ENCODE data around the gene FBXO41.

FBXO41 gene, protein sequence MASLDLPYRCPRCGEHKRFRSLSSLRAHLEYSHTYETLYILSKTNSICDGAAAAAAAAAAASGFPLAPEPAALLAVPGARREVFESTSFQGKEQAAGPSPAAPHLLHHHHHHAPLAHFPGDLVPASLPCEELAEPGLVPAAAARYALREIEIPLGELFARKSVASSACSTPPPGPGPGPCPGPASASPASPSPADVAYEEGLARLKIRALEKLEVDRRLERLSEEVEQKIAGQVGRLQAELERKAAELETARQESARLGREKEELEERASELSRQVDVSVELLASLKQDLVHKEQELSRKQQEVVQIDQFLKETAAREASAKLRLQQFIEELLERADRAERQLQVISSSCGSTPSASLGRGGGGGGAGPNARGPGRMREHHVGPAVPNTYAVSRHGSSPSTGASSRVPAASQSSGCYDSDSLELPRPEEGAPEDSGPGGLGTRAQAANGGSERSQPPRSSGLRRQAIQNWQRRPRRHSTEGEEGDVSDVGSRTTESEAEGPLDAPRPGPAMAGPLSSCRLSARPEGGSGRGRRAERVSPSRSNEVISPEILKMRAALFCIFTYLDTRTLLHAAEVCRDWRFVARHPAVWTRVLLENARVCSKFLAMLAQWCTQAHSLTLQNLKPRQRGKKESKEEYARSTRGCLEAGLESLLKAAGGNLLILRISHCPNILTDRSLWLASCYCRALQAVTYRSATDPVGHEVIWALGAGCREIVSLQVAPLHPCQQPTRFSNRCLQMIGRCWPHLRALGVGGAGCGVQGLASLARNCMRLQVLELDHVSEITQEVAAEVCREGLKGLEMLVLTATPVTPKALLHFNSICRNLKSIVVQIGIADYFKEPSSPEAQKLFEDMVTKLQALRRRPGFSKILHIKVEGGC

DNA sequence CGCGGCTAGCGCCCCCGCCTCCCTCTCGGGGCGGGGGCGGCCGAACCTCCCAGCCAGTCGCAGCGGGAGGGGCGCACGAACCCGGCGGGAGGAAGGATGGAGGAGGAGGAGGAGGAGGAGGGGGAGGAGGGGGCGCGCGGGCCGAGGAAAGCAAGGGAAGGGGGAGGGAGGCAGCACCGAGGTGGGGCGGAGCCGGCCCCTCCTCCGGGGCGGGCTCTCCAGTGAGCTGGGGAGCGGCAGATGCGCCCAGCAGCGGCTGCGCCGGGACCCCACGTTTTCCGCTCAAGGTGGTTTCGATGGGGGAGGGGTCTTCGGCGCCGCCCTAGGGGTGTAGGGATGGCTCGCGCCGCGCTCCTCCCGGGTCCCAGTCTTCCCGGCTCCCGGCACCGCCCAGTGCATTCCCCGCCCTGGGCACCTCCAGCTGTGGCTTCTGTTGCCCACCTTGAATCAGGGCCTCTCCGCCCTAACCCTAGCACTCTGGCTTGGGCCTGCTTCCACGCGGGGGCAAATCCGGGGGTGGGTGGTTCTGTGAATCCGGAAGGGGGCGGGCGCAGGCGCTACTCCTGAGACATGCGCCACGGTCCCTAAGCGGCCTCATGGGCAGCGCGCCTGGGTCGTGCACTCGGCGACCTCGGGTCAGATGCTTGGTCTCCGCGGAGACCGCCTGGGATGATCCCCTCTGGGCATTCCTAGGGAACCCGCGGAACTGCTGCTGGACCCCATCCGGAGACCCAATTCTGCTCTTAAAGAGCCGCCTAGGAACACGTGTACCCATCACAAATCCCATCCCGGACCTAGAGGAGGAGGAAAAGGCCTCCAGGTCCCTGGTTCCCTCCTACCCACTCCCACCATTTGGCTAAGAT is at the start of gene FBXO41:
Gene FBXO41 (minus strand): TSS at position 183 of the 863 bp plus-strand sequence. CDS start 14,848 bp downstream, outside the sequence.
- ATAC-seq (ENCODE audit: low read depth) (peak; percentile 54), DNase-seq (ENCODE audit: low spot score in 2 of 2) (peak; percentile 45 to 62)
- Mint-ChIP-seq H3K27ac (peak within 1 kb of the TSS; percentile 66), H3K4me1 (peaks cover 27% of the 10 kb centered on the region), H3K4me3 (peak within 1 kb of the TSS; percentile 79), H3K9me3 (no peaks in the 10 kb centered on the region), H3K27me3 (no peaks in the 10 kb centered on the region), H3K36me3 (no peaks in the 10 kb centered on the region)

DNA sequence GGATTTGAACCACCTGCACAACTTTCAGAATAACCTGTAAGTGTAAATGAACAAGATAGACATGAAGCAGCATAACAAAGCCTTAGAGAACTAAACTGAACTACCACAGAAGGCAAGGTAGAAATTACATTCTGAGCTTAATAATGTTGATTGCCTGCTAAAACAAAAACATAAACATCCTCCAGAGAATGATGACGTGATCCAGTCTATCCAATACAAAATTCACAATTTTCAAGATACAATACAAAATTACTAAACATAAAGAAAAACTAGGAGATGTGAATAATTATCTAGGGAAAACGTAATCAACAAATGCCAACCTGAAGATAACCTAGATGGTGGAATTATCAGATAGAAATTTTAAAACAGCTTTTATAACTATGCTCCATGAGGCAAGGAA is 49.8 kb upstream of the FBXO41 start:
- DNase-seq (ENCODE audit: low spot score in 2 of 2) (no peak), ATAC-seq (ENCODE audit: low read depth) (no peak)
- H3K27me3 Mint-ChIP-seq, result peaks cover 4% of the 10 kb centered on the region
- H3K36me3 Mint-ChIP-seq, result no peaks in the 10 kb centered on the region
- H3K27ac Mint-ChIP-seq, result no peak overlapping the region
- H3K4me1 Mint-ChIP-seq, result peaks cover 10% of the 10 kb centered on the region
- H3K4me3 Mint-ChIP-seq, result no peak overlapping the region
- peaks cover 12% of the 10 kb centered on the region for H3K9me3 Mint-ChIP-seq

DNA sequence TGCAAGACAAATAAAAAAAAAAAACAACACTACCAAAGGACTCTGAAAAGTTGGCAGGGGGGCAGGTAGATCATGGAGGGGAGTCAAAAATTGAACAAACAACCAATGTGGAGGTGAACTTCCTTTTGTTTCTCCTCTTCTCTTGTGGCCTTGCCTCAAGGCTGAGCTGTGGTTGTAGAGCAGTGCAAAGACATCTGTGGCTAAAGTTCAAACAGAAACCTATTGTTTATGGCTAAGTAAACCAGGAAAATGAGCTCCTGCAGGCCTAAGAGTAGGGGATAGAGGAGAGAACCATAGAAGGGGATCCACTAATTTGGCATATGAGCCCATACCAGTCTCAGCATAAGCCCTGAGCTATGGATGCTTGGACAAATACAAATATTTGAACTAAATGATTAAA is 49.3 kb upstream of the FBXO41 start:
- H3K27ac Mint-ChIP-seq, result no peak overlapping the region
- no peak overlapping the region for H3K4me3 Mint-ChIP-seq
- H3K36me3 Mint-ChIP-seq, result no peaks in the 10 kb centered on the region
- H3K4me1 Mint-ChIP-seq, result peaks cover 10% of the 10 kb centered on the region
- peaks cover 12% of the 10 kb centered on the region for H3K9me3 Mint-ChIP-seq
- DNase-seq (ENCODE audit: low spot score in 2 of 2), result no peak
- H3K27me3 Mint-ChIP-seq, result peaks cover 4% of the 10 kb centered on the region
- no peak for ATAC-seq (ENCODE audit: low read depth)

DNA sequence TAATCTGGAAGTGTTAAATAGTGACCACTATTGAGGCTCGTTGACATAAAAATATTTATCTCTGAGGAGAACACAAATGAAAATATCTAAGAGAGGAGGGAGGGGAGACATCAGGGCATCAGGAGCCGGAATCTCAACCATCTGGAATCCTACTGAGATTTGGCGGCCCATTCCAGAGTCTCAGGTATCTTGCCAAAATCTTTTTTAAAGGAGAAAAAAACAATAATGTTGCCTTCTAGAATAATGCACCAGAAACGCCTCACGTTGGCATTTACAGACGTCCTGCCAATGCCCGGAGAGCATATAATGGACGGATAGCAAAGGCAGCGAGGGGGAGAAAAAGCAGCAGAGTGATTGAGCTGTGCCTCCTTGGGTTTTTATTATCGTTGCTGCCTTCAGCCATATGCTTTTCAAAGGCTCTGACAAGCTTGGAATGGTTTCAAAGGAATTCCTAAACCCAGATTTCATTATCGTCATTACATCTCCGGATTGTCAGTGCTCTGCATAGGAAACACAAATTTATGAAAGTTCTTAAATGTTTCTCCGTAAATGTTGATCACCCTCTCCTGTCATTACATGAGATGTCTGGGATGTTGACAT is 39.9 kb upstream of the FBXO41 start:
- no peak overlapping the region for H3K4me3 Mint-ChIP-seq
- ATAC-seq (ENCODE audit: low read depth) (no peak), DNase-seq (ENCODE audit: low spot score in 2 of 2) (no peak)
- H3K9me3 Mint-ChIP-seq, result no peaks in the 10 kb centered on the region
- H3K4me1 Mint-ChIP-seq, result no peaks in the 10 kb centered on the region
- no peak overlapping the region for H3K27ac Mint-ChIP-seq
- no peaks in the 10 kb centered on the region for H3K36me3 Mint-ChIP-seq
- peaks cover 17% of the 10 kb centered on the region for H3K27me3 Mint-ChIP-seq

DNA sequence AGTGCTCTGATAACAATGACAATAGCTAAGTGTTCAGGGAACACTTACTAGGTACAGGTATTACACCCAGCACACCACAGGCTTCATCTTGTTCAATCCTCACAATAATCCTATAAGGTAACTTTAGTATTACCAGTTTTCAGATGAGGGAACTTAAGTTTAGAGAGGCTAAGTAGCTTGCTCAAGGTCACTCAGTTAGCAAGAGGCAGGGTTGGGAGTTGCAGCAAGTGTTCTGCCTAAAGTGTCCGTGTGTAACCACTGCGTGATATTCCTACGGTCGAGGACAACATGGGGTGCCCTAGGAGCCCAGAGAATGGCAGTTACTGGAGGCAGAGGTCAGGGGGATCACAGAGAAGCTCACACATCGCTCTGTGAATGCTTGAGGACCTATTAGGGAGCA is 39.3 kb upstream of the FBXO41 start:
- no peak for DNase-seq (ENCODE audit: low spot score in 2 of 2)
- peaks cover 17% of the 10 kb centered on the region for H3K27me3 Mint-ChIP-seq

DNA sequence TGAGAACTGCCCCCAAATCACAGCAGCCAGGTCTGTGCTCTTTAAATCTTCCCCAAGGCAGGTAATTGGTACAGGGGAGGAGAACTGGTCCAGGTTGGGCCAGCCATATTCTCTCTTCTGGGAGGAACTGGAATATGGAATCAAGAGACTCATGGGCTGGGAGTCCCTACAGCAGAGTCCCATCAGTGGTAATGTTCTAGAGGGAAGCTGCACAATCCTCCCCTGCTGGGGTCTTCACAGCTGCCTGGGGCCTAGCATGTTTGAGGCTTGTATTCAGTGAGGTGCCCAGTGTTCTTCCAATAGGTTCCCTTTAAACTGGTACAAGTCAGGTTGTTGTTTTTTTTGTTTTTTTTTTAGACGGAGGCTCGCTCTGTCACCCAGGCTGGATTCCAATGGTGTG is 30.2 kb upstream of the FBXO41 start:
- DNase-seq (ENCODE audit: low spot score in 2 of 2), result no peak
- Mint-ChIP-seq H3K4me1 (peaks cover 2% of the 10 kb centered on the region), H3K9me3 (peaks cover 8% of the 10 kb centered on the region), H3K36me3 (peaks cover 2% of the 10 kb centered on the region), H3K27me3 (peaks cover 21% of the 10 kb centered on the region), H3K27ac (no peak overlapping the region), H3K4me3 (no peak overlapping the region)
- no peak for ATAC-seq (ENCODE audit: low read depth)

More for the DNA sequence above, 39.3 kb upstream of the FBXO41 start:
- no peaks in the 10 kb centered on the region for H3K36me3 Mint-ChIP-seq
- H3K4me1 Mint-ChIP-seq, result no peaks in the 10 kb centered on the region
- no peak overlapping the region for H3K4me3 Mint-ChIP-seq
- no peak overlapping the region for H3K27ac Mint-ChIP-seq
- no peak for ATAC-seq (ENCODE audit: low read depth)
- H3K9me3 Mint-ChIP-seq, result no peaks in the 10 kb centered on the region

DNA sequence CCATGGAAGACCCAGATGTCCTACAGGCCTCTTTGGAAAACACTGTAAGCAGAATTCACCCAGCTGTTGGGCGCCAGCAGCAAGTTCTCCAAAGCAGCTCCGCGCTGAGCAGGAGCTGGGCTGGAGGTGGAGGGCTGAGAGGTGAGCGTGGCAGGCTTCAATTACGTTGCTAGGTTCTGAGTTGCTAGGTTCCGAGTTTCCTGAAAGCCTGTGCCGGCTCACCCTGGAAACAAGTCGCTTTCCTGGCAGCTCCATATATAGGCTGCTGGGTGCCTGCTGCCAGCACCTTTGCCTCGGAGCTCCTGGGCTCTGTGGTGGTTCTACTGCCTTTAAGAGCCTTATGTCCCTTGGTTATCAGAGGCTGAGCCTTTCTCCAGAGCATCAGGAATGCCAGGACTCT is 23.4 kb upstream of the FBXO41 start:
- no peak overlapping the region for H3K27ac Mint-ChIP-seq
- no peak for ATAC-seq (ENCODE audit: low read depth)
- H3K4me1 Mint-ChIP-seq, result no peaks in the 10 kb centered on the region

DNA sequence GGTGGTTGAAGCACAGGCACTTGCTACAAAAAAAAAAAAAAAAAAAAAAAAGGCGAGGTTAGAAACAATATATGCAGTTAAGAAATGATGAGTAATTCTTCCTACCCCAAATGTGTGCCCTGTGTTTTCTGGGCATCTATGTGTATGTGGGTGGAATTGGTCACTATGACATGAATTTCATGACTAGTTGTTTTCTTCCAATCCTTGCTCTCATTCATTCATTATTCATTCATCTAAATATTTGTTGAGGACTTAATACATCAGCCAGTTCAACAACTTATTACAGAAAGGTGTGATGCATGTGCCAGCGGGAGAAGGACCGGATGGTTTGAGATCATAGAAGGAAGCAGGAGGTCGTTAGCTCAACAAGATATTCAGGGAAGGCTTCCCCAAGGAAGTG is 17.4 kb upstream of the FBXO41 start:
- H3K27ac Mint-ChIP-seq, result no peak overlapping the region
- no peak for DNase-seq (ENCODE audit: low spot score in 2 of 2)
- H3K4me1 Mint-ChIP-seq, result no peaks in the 10 kb centered on the region
- no peaks in the 10 kb centered on the region for H3K36me3 Mint-ChIP-seq
- no peak overlapping the region for H3K4me3 Mint-ChIP-seq
- H3K27me3 Mint-ChIP-seq, result peaks cover 28% of the 10 kb centered on the region
- ATAC-seq (ENCODE audit: low read depth), result no peak
- H3K9me3 Mint-ChIP-seq, result no peaks in the 10 kb centered on the region

More for the DNA sequence above, 23.4 kb upstream of the FBXO41 start:
- no peak for DNase-seq (ENCODE audit: low spot score in 2 of 2)
- no peak overlapping the region for H3K4me3 Mint-ChIP-seq
- peaks cover 8% of the 10 kb centered on the region for H3K9me3 Mint-ChIP-seq
- H3K27me3 Mint-ChIP-seq, result peaks cover 17% of the 10 kb centered on the region
- peaks cover 2% of the 10 kb centered on the region for H3K36me3 Mint-ChIP-seq

DNA sequence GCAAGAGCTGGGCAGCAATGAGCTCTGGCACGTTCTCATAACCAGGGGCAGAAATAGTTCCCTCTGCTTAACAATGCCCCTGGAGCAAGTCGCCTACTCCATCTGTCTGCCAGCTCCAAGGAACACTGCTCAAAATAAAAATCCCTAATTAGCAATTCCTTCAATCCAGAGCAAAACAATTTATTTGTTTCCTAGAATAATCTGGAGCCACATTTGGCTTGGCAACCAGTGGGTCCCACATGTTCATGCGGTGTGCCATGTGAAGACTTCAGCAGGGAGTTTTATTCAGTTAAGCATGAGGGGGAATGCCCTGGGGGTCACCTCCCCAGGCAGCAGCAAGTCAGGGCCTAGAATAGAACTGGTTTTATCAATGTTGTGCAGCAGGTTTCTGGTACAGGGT is 16.6 kb upstream of the FBXO41 start:
- no peaks in the 10 kb centered on the region for H3K36me3 Mint-ChIP-seq
- DNase-seq (ENCODE audit: low spot score in 2 of 2), result no peak
- H3K4me3 Mint-ChIP-seq, result no peak overlapping the region
- H3K9me3 Mint-ChIP-seq, result no peaks in the 10 kb centered on the region
- no peak overlapping the region for H3K27ac Mint-ChIP-seq
- no peaks in the 10 kb centered on the region for H3K4me1 Mint-ChIP-seq
- peaks cover 34% of the 10 kb centered on the region for H3K27me3 Mint-ChIP-seq
- no peak for ATAC-seq (ENCODE audit: low read depth)

DNA sequence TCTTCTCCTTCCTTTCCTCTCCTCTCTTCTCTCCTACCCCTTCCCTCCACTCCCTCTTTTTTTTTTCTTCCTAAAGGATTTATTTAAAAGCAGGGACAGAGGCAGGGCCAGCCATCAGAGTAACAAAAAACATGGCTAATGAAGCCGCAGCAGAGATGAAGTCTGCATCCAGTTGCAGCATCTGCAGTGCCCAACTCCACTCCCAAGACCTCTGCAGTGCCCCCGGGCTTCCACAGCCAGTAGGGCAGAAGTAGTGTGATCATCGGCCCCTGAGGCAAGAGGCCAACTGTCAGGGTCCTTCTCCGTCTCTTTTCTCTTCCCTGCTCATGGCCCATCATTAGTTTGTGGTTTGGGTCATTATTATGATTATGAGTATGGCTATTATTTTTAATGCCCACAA is 13.3 kb upstream of the FBXO41 start:
- Mint-ChIP-seq H3K27ac (no peak overlapping the region), H3K4me3 (no peak overlapping the region), H3K36me3 (no peaks in the 10 kb centered on the region)

DNA sequence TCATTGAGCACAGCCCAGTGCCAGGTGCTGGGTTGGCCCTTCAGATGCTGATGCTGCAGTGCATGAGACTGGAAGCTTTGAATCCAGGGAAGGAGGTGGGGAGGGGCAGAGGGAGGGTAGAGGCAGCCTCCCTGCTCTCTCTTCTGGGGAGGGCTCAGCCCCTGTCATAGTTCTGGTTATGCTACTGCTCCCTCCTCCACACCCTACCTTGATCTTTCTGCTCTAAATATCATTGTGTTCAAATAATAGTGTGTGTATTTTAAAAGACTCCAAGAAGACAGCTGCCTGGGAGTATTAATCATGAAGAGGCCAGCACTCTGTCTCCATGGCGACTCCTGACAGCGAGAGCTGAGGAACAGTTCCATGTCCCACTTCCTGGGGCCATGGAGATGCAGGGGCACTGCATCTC is 12.9 kb upstream of the FBXO41 start:
- Mint-ChIP-seq H3K36me3 (no peaks in the 10 kb centered on the region), H3K27ac (no peak overlapping the region), H3K27me3 (peaks cover 39% of the 10 kb centered on the region), H3K4me1 (no peaks in the 10 kb centered on the region), H3K9me3 (no peaks in the 10 kb centered on the region), H3K4me3 (no peak overlapping the region)
- no peak for DNase-seq (ENCODE audit: low spot score in 2 of 2)
- no peak for ATAC-seq (ENCODE audit: low read depth)

More for the DNA sequence above, 13.3 kb upstream of the FBXO41 start:
- no peak for DNase-seq (ENCODE audit: low spot score in 2 of 2)
- no peaks in the 10 kb centered on the region for H3K9me3 Mint-ChIP-seq
- no peak for ATAC-seq (ENCODE audit: low read depth)
- peaks cover 42% of the 10 kb centered on the region for H3K27me3 Mint-ChIP-seq
- no peaks in the 10 kb centered on the region for H3K4me1 Mint-ChIP-seq

DNA sequence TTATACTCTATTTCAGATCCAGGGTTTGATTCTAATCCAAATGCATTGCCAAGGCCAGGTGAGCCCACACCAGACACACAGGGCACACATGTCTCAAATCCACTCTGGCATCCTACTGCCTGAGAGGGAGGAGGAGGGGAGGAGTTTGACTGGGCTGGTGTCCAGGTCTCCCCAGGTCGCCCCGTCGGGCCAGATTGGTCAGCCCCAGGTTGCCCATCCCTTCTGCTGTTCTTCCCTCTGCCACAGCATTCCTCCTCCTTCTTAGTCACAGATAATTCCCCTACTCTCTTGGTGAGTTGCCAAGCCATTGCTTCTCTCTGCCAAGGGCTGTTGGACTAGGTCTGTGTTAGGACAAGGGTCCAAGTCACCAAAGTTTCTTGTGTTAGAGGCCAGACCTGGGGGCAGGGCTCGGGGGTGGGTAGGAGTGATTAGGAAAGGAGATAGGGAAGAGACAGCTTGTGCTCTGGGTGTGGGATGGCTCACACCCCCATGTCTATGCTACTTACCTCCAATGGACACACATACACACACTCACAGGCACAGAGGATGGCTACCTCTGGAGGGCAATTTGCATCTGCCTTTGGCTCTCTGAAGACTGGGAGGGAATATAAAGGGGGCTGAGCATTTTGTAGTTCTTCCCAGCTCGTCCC is 11.6 kb upstream of the FBXO41 start:
- no peak for ATAC-seq (ENCODE audit: low read depth)
- H3K27me3 Mint-ChIP-seq, result peaks cover 37% of the 10 kb centered on the region
- no peak for DNase-seq (ENCODE audit: low spot score in 2 of 2)
- peaks cover 3% of the 10 kb centered on the region for H3K4me1 Mint-ChIP-seq
- H3K36me3 Mint-ChIP-seq, result no peaks in the 10 kb centered on the region
- H3K27ac Mint-ChIP-seq, result peak overlapping the region; percentile 7
- H3K4me3 Mint-ChIP-seq, result no peak overlapping the region
- no peaks in the 10 kb centered on the region for H3K9me3 Mint-ChIP-seq

DNA sequence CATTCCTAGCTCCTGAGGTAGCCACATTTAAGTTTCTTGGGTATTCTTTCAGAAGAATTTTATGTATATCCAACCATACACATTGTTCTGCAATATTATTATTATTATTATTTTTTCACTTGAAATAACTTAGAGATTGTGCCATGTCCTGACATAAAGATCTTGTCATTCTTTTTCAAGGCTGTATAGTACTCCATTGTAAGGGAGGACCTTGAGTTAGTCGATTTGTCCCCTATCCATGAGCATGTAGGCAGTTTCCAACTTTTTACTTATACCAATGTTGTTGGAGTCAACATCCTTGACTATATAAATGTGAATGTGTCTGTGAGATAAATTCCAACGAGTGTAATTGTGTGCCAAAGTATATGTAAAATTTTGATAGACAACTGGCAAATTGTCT is 10.0 kb upstream of the FBXO41 start:
- no peak for DNase-seq (ENCODE audit: low spot score in 2 of 2)
- no peak overlapping the region for H3K27ac Mint-ChIP-seq
- H3K4me3 Mint-ChIP-seq, result no peak overlapping the region
- H3K27me3 Mint-ChIP-seq, result peaks cover 31% of the 10 kb centered on the region
- H3K36me3 Mint-ChIP-seq, result no peaks in the 10 kb centered on the region
- no peak for ATAC-seq (ENCODE audit: low read depth)
- peaks cover 5% of the 10 kb centered on the region for H3K4me1 Mint-ChIP-seq
- no peaks in the 10 kb centered on the region for H3K9me3 Mint-ChIP-seq

Data from memory B cell (primary cell).